ENCODE results near the gene RAB7A.

DNA sequence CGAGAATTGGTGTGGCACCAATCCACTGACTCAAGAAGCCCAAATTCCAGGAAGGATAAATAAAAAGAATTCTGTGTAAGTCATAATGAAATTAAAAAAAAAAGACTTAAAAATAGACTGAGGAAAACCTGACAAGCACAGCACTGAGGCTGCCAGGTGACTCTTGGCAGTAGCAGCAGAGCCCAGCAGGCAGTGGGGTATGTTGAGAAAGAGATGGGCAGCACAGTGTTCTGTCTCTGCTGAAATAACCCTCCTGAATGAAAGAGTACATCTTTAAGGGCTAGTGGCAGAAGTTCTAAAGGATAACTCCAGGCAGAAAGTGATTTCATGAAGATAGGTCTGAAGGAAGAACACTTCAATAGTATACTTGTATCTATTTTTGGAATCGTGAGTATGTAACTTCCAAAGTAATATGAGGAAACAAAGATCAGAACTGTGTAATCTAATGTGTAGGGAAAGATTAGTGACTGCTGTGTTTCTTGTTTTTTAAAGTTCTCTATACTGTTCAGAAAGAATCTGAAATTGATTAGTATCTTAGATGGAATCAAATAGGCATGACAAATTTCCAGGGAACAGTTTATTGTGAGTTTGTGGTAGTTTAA, 75.9 kb downstream of the RAB7A start:
- TF ChIP-seq CTCF (IDR thresholded peaks at IDR 0.05), result no peak
- no peak for TF ChIP-seq POLR2A (IDR thresholded peaks at IDR 0.05; ENCODE audit: low read depth)
- no peak for TF ChIP-seq EP300 (IDR thresholded peaks at IDR 0.05)
